ENCODE measurements around the gene GFPT2. TPM values are rescaled to one million over a fixed set of nuclear protein-coding genes. Genes with fewer than 3 reads are reported as not detected.

Gene GFPT2
- total RNA-seq, 1 donor from 2014 or later = 11.4 TPM

DNA sequence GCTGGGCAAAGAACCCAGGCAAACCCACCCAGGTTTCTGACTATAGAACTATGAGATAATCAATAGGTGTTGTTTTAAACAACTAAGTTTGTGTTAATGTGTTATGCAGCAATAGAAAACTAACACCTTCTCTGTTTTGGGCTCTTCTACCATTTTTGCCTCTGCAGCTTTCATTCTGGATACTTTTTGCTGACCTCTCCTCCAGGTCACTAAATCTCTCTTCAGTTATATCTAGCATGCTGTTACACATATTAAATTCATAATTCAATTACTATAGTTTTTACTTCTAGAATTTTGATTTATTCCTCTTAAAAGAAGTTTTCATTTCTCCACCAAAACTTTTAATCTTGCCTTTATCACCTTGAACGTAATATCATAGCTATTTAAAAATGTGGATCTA, 78.4 kb downstream of the GFPT2 start:
- DNase-seq = no peak

DNA sequence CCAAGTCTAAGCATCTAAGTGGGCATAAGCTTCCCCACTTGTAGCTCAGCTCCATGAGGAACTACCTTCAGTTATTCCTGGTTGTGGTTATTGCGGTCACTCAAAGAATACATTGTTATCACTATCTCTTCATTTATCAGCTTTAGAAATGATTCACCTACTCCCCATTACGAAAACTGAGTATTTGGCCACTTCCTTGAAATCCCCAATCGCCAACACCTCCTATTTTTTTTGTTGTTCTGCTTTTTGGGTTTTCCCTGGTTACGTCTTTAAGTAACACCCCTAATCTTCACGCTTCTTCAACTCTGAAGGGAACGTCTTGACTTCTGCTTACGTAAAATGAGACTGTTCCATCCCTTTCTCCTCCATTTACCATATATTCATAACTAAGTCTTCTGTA, 81.9 kb downstream of the GFPT2 start:
- DNase-seq = no peak

DNA sequence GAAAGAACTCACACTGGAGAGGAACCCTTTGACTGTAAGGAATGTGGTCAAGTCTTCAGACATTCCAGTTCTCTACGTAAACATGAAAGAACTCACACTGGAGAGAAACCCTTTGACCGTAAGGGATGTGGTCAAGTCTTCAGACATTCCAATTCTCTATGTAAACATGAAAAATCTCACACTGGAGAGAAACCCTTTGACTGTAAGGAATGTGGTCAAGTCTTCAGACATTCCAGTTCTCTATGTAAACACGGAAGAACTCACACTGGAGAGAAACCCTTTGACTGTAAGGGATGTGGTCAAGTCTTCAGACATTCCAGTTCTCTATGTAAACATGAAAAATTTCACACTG, 93.9 kb downstream of the GFPT2 start:
- DNase-seq = no peak

GRCh38 chr5:180253036-180253824, 99.9 kb downstream of the GFPT2 start:
- no peak for DNase-seq

DNA sequence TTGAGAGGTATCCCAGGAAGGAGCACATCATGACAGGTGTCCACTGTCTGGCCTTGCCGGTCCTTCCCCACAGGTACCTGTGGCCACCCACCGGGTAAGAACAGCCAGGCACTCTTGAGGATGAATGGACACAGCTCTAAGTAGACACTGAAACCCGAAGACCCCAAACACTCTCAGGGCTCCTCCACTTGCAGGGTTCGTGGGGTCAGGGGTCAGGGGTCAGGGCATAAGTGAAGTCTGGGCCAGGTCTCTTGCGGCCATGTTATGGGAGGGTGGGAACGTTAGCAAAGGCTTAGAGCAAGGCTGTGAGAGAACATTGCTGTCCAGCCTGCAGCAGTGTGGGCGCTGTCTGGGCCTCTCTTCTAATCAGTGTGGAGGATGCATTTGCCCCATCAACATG, 101.2 kb downstream of the GFPT2 start:
- DNase-seq = no peak

DNA sequence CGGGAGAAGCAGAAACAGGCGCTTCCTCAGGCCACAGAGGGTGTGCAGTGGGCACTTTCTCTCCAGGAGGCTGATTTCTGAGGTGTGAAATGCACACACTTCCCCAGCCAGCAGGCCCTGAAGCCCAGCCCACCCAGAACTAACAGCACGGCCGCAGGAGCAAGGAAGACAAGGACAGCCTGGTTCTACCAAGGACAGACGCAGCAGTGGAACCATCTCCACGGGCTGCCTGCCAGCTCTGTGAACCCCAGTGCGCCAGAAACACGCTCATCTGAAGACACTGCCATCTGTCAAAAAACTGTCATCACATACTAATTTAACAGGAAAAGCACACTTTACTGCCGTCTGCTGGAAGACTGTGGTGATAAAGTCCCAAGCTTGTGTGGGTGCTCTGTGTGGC, 102.0 kb downstream of the GFPT2 start:
- peak; percentile 5 for DNase-seq

Other genes starting within 250 kb of the GFPT2 start
- 12.8 TPM for gene RASGEF1C, start 144.1 kb downstream of the GFPT2 start, total RNA-seq
- 90.8 TPM for gene MAPK9, start 61.3 kb downstream of the GFPT2 start, total RNA-seq
- 52.4 TPM for gene CNOT6, start 141.0 kb upstream of the GFPT2 start, total RNA-seq
- not detected for gene SCGB3A1, start 238.2 kb upstream of the GFPT2 start, total RNA-seq

Measured in occipital lobe (tissue), 2 donors.